ENCODE measurements around the gene ARHGEF16.

The ARHGEF16 gene

GRCh38 chr1:3453891-3454810 lies at the start of gene ARHGEF16:
ARHGEF16 (plus strand) TSS chr1:3454665; CDS start chr1:3463085, 8,420 bp downstream.
- peak within 1 kb of the TSS; percentile 56 to 81 for H3K9ac ChIP-seq (ENCODE audit: low read depth in 1 of 2, low read length in 2 of 2)

GRCh38 chr1:3404801-3405200 lies 49.7 kb upstream of the ARHGEF16 start:
- no peak overlapping the region for H3K9ac ChIP-seq (ENCODE audit: low read depth in 1 of 2, low read length in 2 of 2)
- no peak overlapping the region for H3K27ac ChIP-seq (ENCODE audit: low read depth in 2 of 2, low read length in 2 of 2)
- no peaks in the 10 kb centered on the region for H3K4me1 ChIP-seq (ENCODE audit: control insufficient read depth in 2 of 2, insufficient read depth in 2 of 2, low read length in 2 of 2)
- no peaks in the 10 kb centered on the region for H3K27me3 ChIP-seq (ENCODE audit: control insufficient read depth in 2 of 2, insufficient read depth in 2 of 2, low read length in 2 of 2)
- no peaks in the 10 kb centered on the region for H3K9me3 ChIP-seq (ENCODE audit: control insufficient read depth in 2 of 2, low read length in 2 of 2)
- no peak overlapping the region for H3K4me3 ChIP-seq (ENCODE audit: low read length in 2 of 2)
- no peaks in the 10 kb centered on the region for H3K36me3 ChIP-seq (ENCODE audit: control insufficient read depth in 2 of 2, insufficient read depth in 2 of 2, low read length in 2 of 2)

More at GRCh38 chr1:3453891-3454810, at the start of gene ARHGEF16:
- Histone ChIP-seq H3K4me1 (ENCODE audit: control insufficient read depth in 2 of 2, insufficient read depth in 2 of 2, low read length in 2 of 2) (peaks cover 47 to 50% of the 10 kb centered on the region in 2 donors), H3K27ac (ENCODE audit: low read depth in 2 of 2, low read length in 2 of 2) (peak within 1 kb of the TSS; percentile 92 to 94), H3K9me3 (ENCODE audit: control insufficient read depth in 2 of 2, low read length in 2 of 2) (no peaks in the 10 kb centered on the region), H3K27me3 (ENCODE audit: control insufficient read depth in 2 of 2, insufficient read depth in 2 of 2, low read length in 2 of 2) (peaks cover 0 to 2% of the 10 kb centered on the region in 2 donors), H3K36me3 (ENCODE audit: control insufficient read depth in 2 of 2, insufficient read depth in 2 of 2, low read length in 2 of 2) (no peaks in the 10 kb centered on the region), H3K4me3 (ENCODE audit: low read length in 2 of 2) (peak within 1 kb of the TSS; percentile 72 to 73)

- Histone ChIP-seq H3K9ac (ENCODE audit: low read depth in 1 of 2, low read length in 2 of 2) (no peak overlapping the region), H3K36me3 (ENCODE audit: control insufficient read depth in 2 of 2, insufficient read depth in 2 of 2, low read length in 2 of 2) (no peaks in the 10 kb centered on the region), H3K27ac (ENCODE audit: low read depth in 2 of 2, low read length in 2 of 2) (no peak overlapping the region), H3K4me1 (ENCODE audit: control insufficient read depth in 2 of 2, insufficient read depth in 2 of 2, low read length in 2 of 2) (no peaks in the 10 kb centered on the region), H3K4me3 (ENCODE audit: low read length in 2 of 2) (no peak overlapping the region), H3K27me3 (ENCODE audit: control insufficient read depth in 2 of 2, insufficient read depth in 2 of 2, low read length in 2 of 2) (no peaks in the 10 kb centered on the region), H3K9me3 (ENCODE audit: control insufficient read depth in 2 of 2, low read length in 2 of 2) (no peaks in the 10 kb centered on the region)
Measured at GRCh38 chr1:3405491-3405890, 49.0 kb upstream of the ARHGEF16 start.

GRCh38 chr1:3405974-3406867 lies 48.2 kb upstream of the ARHGEF16 start:
- Histone ChIP-seq H3K27ac (ENCODE audit: low read depth in 2 of 2, low read length in 2 of 2) (no peak overlapping the region), H3K4me3 (ENCODE audit: low read length in 2 of 2) (no peak overlapping the region), H3K36me3 (ENCODE audit: control insufficient read depth in 2 of 2, insufficient read depth in 2 of 2, low read length in 2 of 2) (no peaks in the 10 kb centered on the region)

GRCh38 chr1:3407021-3407420 lies 47.4 kb upstream of the ARHGEF16 start:
- H3K9me3 ChIP-seq (ENCODE audit: control insufficient read depth in 2 of 2, low read length in 2 of 2), result no peaks in the 10 kb centered on the region
- no peaks in the 10 kb centered on the region for H3K27me3 ChIP-seq (ENCODE audit: control insufficient read depth in 2 of 2, insufficient read depth in 2 of 2, low read length in 2 of 2)
- H3K36me3 ChIP-seq (ENCODE audit: control insufficient read depth in 2 of 2, insufficient read depth in 2 of 2, low read length in 2 of 2), result no peaks in the 10 kb centered on the region

More at GRCh38 chr1:3405974-3406867, 48.2 kb upstream of the ARHGEF16 start:
- H3K4me1 ChIP-seq (ENCODE audit: control insufficient read depth in 2 of 2, insufficient read depth in 2 of 2, low read length in 2 of 2), result no peaks in the 10 kb centered on the region
- no peaks in the 10 kb centered on the region for H3K27me3 ChIP-seq (ENCODE audit: control insufficient read depth in 2 of 2, insufficient read depth in 2 of 2, low read length in 2 of 2)
- no peak overlapping the region for H3K9ac ChIP-seq (ENCODE audit: low read depth in 1 of 2, low read length in 2 of 2)
- H3K9me3 ChIP-seq (ENCODE audit: control insufficient read depth in 2 of 2, low read length in 2 of 2), result no peaks in the 10 kb centered on the region

GRCh38 chr1:3408751-3409266 lies 45.7 kb upstream of the ARHGEF16 start:
- H3K27ac ChIP-seq (ENCODE audit: low read depth in 2 of 2, low read length in 2 of 2), result no peak overlapping the region
- H3K4me1 ChIP-seq (ENCODE audit: control insufficient read depth in 2 of 2, insufficient read depth in 2 of 2, low read length in 2 of 2), result no peaks in the 10 kb centered on the region
- no peaks in the 10 kb centered on the region for H3K27me3 ChIP-seq (ENCODE audit: control insufficient read depth in 2 of 2, insufficient read depth in 2 of 2, low read length in 2 of 2)
- no peak overlapping the region for H3K4me3 ChIP-seq (ENCODE audit: low read length in 2 of 2)
- no peaks in the 10 kb centered on the region for H3K9me3 ChIP-seq (ENCODE audit: control insufficient read depth in 2 of 2, low read length in 2 of 2)
- H3K9ac ChIP-seq (ENCODE audit: low read depth in 1 of 2, low read length in 2 of 2), result no peak overlapping the region
- H3K36me3 ChIP-seq (ENCODE audit: control insufficient read depth in 2 of 2, insufficient read depth in 2 of 2, low read length in 2 of 2), result no peaks in the 10 kb centered on the region

More at GRCh38 chr1:3407021-3407420, 47.4 kb upstream of the ARHGEF16 start:
- no peaks in the 10 kb centered on the region for H3K4me1 ChIP-seq (ENCODE audit: control insufficient read depth in 2 of 2, insufficient read depth in 2 of 2, low read length in 2 of 2)
- no peak overlapping the region for H3K9ac ChIP-seq (ENCODE audit: low read depth in 1 of 2, low read length in 2 of 2)
- no peak overlapping the region for H3K27ac ChIP-seq (ENCODE audit: low read depth in 2 of 2, low read length in 2 of 2)
- H3K4me3 ChIP-seq (ENCODE audit: low read length in 2 of 2), result no peak overlapping the region

- no peaks in the 10 kb centered on the region for H3K36me3 ChIP-seq (ENCODE audit: control insufficient read depth in 2 of 2, insufficient read depth in 2 of 2, low read length in 2 of 2)
- H3K4me1 ChIP-seq (ENCODE audit: control insufficient read depth in 2 of 2, insufficient read depth in 2 of 2, low read length in 2 of 2), result no peaks in the 10 kb centered on the region
- H3K9me3 ChIP-seq (ENCODE audit: control insufficient read depth in 2 of 2, low read length in 2 of 2), result no peaks in the 10 kb centered on the region
- H3K27me3 ChIP-seq (ENCODE audit: control insufficient read depth in 2 of 2, insufficient read depth in 2 of 2, low read length in 2 of 2), result no peaks in the 10 kb centered on the region
- no peak overlapping the region for H3K27ac ChIP-seq (ENCODE audit: low read depth in 2 of 2, low read length in 2 of 2)
- H3K4me3 ChIP-seq (ENCODE audit: low read length in 2 of 2), result no peak overlapping the region
- no peak overlapping the region for H3K9ac ChIP-seq (ENCODE audit: low read depth in 1 of 2, low read length in 2 of 2)
Measured at GRCh38 chr1:3409366-3410141, 44.9 kb upstream of the ARHGEF16 start.

- Histone ChIP-seq H3K27me3 (ENCODE audit: control insufficient read depth in 2 of 2, insufficient read depth in 2 of 2, low read length in 2 of 2) (no peaks in the 10 kb centered on the region), H3K4me3 (ENCODE audit: low read length in 2 of 2) (no peak overlapping the region), H3K4me1 (ENCODE audit: control insufficient read depth in 2 of 2, insufficient read depth in 2 of 2, low read length in 2 of 2) (no peaks in the 10 kb centered on the region), H3K36me3 (ENCODE audit: control insufficient read depth in 2 of 2, insufficient read depth in 2 of 2, low read length in 2 of 2) (no peaks in the 10 kb centered on the region), H3K27ac (ENCODE audit: low read depth in 2 of 2, low read length in 2 of 2) (no peak overlapping the region), H3K9ac (ENCODE audit: low read depth in 1 of 2, low read length in 2 of 2) (no peak overlapping the region), H3K9me3 (ENCODE audit: control insufficient read depth in 2 of 2, low read length in 2 of 2) (no peaks in the 10 kb centered on the region)
Measured at GRCh38 chr1:3410142-3410925, 44.1 kb upstream of the ARHGEF16 start.

GRCh38 chr1:3411806-3412205 lies 42.7 kb upstream of the ARHGEF16 start:
- Histone ChIP-seq H3K36me3 (ENCODE audit: control insufficient read depth in 2 of 2, insufficient read depth in 2 of 2, low read length in 2 of 2) (no peaks in the 10 kb centered on the region), H3K4me1 (ENCODE audit: control insufficient read depth in 2 of 2, insufficient read depth in 2 of 2, low read length in 2 of 2) (no peaks in the 10 kb centered on the region), H3K9ac (ENCODE audit: low read depth in 1 of 2, low read length in 2 of 2) (no peak overlapping the region), H3K4me3 (ENCODE audit: low read length in 2 of 2) (no peak overlapping the region), H3K27me3 (ENCODE audit: control insufficient read depth in 2 of 2, insufficient read depth in 2 of 2, low read length in 2 of 2) (no peaks in the 10 kb centered on the region), H3K9me3 (ENCODE audit: control insufficient read depth in 2 of 2, low read length in 2 of 2) (peaks cover 0 to 3% of the 10 kb centered on the region in 2 donors), H3K27ac (ENCODE audit: low read depth in 2 of 2, low read length in 2 of 2) (no peak overlapping the region)

All from mucosa of rectum (tissue), 2 donors.